Measurements from ENCODE around the gene RIC8B.

The RIC8B gene

DNA sequence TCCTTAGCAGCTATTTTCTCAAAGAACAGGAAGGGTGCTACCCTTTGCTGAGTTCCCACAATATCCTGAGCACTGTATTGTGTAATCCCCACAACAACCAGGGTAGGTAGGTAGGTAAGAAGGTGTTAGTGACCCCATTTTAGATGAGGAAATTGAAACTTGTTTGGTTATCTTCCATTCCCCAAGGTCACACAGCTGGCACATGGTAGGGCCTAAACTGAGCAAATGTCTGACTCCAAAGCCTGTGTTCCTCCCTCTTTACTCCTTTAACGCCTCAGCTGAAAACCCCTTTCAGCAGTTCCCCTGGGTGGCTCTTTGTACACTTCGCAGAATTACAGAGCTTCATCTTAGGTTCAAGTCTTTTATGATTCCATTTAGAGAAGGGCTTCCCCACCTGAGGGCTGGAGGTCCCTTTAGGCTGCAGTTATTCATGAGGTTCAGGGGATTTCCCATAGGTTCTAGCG, 26.5 kb upstream of the RIC8B start:
- H3K4me2 ChIP-seq (ENCODE audit: low read length), result no peak overlapping the region
- no peaks in the 10 kb centered on the region for H3K27me3 ChIP-seq (ENCODE audit: control insufficient read depth, insufficient read depth, low read length)
- no peaks in the 10 kb centered on the region for H3K9me3 ChIP-seq (ENCODE audit: control insufficient read depth, low read length)
- no peaks in the 10 kb centered on the region for H3K4me1 ChIP-seq
- no peak overlapping the region for H3K9ac ChIP-seq
- no peak overlapping the region for H3K4me3 ChIP-seq (ENCODE audit: low read depth, low read length)
- no peaks in the 10 kb centered on the region for H3K36me3 ChIP-seq (ENCODE audit: control insufficient read depth, insufficient read depth, low read length)
- TF ChIP-seq, protein P1, sequence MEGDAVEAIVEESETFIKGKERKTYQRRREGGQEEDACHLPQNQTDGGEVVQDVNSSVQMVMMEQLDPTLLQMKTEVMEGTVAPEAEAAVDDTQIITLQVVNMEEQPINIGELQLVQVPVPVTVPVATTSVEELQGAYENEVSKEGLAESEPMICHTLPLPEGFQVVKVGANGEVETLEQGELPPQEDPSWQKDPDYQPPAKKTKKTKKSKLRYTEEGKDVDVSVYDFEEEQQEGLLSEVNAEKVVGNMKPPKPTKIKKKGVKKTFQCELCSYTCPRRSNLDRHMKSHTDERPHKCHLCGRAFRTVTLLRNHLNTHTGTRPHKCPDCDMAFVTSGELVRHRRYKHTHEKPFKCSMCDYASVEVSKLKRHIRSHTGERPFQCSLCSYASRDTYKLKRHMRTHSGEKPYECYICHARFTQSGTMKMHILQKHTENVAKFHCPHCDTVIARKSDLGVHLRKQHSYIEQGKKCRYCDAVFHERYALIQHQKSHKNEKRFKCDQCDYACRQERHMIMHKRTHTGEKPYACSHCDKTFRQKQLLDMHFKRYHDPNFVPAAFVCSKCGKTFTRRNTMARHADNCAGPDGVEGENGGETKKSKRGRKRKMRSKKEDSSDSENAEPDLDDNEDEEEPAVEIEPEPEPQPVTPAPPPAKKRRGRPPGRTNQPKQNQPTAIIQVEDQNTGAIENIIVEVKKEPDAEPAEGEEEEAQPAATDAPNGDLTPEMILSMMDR (IDR thresholded peaks at IDR 0.05), result no peak
- no peaks in the 10 kb centered on the region for H3K79me2 ChIP-seq
- H3K27ac ChIP-seq, result no peak overlapping the region
- no peak overlapping the region for H2AFZ ChIP-seq

DNA sequence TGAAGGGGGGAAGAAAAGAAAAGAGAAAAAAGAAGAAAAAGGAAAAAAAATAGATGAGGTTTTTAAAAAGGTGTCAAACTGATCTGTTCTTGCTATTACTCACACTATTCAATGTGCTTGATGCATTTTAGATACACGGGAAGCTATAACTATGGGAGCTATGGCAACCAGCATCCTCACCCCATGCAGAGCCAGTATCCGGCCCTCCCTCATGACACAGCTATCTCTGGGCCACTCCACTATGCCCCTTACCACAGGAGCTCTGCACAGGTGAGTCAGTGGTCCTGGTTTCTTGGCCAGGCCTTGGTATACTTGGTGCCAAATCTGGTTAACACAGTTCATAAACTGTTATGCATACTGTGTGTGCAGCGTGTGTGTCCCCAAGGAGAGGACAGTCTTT, 24.0 kb upstream of the RIC8B start:
- Histone ChIP-seq H3K4me1 (no peaks in the 10 kb centered on the region), H3K4me3 (ENCODE audit: low read depth, low read length) (no peak overlapping the region), H3K9ac (no peak overlapping the region), H3K27ac (no peak overlapping the region), H3K4me2 (ENCODE audit: low read length) (no peak overlapping the region), H2AFZ (no peak overlapping the region), H3K9me3 (ENCODE audit: control insufficient read depth, low read length) (no peaks in the 10 kb centered on the region), H3K79me2 (no peaks in the 10 kb centered on the region), H3K36me3 (ENCODE audit: control insufficient read depth, insufficient read depth, low read length) (no peaks in the 10 kb centered on the region), H3K27me3 (ENCODE audit: control insufficient read depth, insufficient read depth, low read length) (no peaks in the 10 kb centered on the region)
- TF ChIP-seq, protein P1 (IDR thresholded peaks at IDR 0.05), result no peak

DNA sequence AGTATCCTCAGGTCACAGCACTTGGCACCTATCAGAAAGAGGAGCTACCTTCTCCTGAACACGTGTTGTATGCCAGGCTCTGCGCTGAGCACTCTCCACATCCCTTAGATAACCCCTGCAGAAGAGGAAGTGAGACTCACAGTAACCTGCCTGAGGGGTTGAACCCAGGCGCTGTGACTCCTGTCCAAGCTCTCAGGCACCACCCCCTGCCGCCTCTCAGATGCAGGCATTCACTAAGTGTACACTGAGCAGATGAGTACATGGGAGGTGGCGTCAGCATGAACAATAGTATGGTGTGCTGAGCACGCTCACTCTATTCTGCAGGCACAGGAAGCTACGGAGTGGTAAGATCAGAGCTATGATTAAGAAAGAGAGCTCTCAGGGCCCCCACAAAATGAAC, 21.0 kb upstream of the RIC8B start:
- TF ChIP-seq, protein P1 (IDR thresholded peaks at IDR 0.05), result no peak
- H3K4me2 ChIP-seq (ENCODE audit: low read length), result no peak overlapping the region
- no peaks in the 10 kb centered on the region for H3K36me3 ChIP-seq (ENCODE audit: control insufficient read depth, insufficient read depth, low read length)
- no peak overlapping the region for H3K4me3 ChIP-seq (ENCODE audit: low read depth, low read length)
- no peaks in the 10 kb centered on the region for H3K27me3 ChIP-seq (ENCODE audit: control insufficient read depth, insufficient read depth, low read length)
- H3K79me2 ChIP-seq, result no peaks in the 10 kb centered on the region
- H3K9ac ChIP-seq, result no peak overlapping the region
- H3K27ac ChIP-seq, result no peak overlapping the region
- no peaks in the 10 kb centered on the region for H3K4me1 ChIP-seq
- H3K9me3 ChIP-seq (ENCODE audit: control insufficient read depth, low read length), result no peaks in the 10 kb centered on the region
- H2AFZ ChIP-seq, result no peak overlapping the region

DNA sequence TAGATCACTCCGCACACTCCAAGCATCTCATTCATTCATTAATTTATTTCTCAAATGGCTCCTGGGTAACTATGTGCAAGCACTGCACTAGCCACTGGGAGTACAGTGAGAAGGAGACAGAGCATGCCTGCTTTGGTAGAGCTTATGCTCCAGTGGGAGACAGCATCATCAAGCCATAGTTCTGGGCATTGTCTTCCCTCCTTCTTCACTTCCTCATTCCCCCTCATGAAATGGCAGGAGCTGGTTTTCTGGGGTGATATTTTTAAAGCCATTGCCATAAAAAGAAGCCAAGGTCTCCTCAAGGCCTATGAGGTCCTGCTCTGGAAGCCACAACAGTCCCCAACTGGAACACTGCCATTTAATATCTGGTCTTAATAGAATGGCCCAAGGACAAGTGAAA, 20.2 kb upstream of the RIC8B start:
- TF ChIP-seq, protein P1 (IDR thresholded peaks at IDR 0.05), result no peak
- no peaks in the 10 kb centered on the region for H3K36me3 ChIP-seq (ENCODE audit: control insufficient read depth, insufficient read depth, low read length)
- H3K9me3 ChIP-seq (ENCODE audit: control insufficient read depth, low read length), result no peaks in the 10 kb centered on the region
- H3K4me1 ChIP-seq, result peaks cover 5% of the 10 kb centered on the region
- H3K4me2 ChIP-seq (ENCODE audit: low read length), result no peak overlapping the region
- no peak overlapping the region for H3K9ac ChIP-seq
- no peak overlapping the region for H3K27ac ChIP-seq
- no peaks in the 10 kb centered on the region for H3K27me3 ChIP-seq (ENCODE audit: control insufficient read depth, insufficient read depth, low read length)
- no peak overlapping the region for H2AFZ ChIP-seq
- H3K4me3 ChIP-seq (ENCODE audit: low read depth, low read length), result no peak overlapping the region
- no peaks in the 10 kb centered on the region for H3K79me2 ChIP-seq

DNA sequence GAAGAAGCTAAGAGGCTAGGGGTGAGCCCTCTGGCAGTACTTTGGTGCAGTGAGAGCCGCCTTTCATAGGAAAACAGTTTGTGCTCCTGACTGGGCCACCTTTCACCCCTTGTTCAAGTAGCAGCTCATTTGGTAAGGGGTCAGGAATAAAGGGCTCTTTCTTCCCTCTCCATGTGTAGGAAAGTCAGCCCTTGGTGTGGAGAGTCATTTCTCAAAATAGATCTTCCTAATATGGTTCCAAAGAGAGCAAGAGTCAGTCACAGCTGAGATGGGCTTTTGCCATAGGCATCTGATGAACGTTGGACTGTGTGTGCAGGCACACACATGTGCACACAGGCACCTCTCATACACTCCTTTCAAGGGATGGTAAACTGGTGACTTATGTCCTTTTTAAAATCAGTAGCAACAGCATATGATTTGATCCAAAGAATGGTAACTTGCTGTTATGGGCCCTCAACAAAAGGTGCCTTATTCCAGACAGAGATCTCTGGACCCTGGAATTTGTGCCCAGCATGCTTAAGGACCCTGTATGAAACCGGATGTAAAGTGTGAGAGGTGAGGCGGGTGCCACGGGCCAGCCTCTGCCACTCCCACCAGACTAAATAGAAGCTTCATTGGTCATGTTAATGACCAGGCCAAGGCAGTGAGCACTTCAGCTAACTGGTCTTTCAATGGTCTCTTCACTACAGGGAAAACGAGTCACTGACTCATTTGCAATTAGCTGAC, 16.7 kb upstream of the RIC8B start:
- Histone ChIP-seq H3K4me1 (peaks cover 28% of the 10 kb centered on the region), H3K27ac (peak overlapping the region; percentile 68), H3K36me3 (ENCODE audit: control insufficient read depth, insufficient read depth, low read length) (no peaks in the 10 kb centered on the region), H3K27me3 (ENCODE audit: control insufficient read depth, insufficient read depth, low read length) (no peaks in the 10 kb centered on the region), H3K9ac (no peak overlapping the region), H2AFZ (no peak overlapping the region), H3K4me3 (ENCODE audit: low read depth, low read length) (no peak overlapping the region), H3K79me2 (no peaks in the 10 kb centered on the region), H3K4me2 (ENCODE audit: low read length) (no peak overlapping the region), H3K9me3 (ENCODE audit: control insufficient read depth, low read length) (no peaks in the 10 kb centered on the region)
- TF ChIP-seq, protein P1 (IDR thresholded peaks at IDR 0.05), result no peak

All from parathyroid adenoma (tissue), 2 donors.